Activated CD8-positive, alpha-beta T cell treated with anti-CD3 and anti-CD28 coated beads for 36 hours (primary cell): ENCODE measurements around the gene LRRC8C. TPM values are rescaled to one million over a fixed set of nuclear protein-coding genes. Genes with fewer than 3 reads are reported as not detected.

Experiments used
- ATAC-seq: fragments of 200-7000 bp; cut with Tn5 transposase; one replicate; pipeline ENCODE4 v1.10.0; 2021; ENCODE audit warnings: mild to moderate bottlenecking, moderate library complexity
- CTCF ChIA-PET: fragments of 350-600 bp; sonication (Branson Sonifier 250); formaldehyde crosslinking; loops from one replicate; lab custom pipeline; 2021; ENCODE audit warnings: antibody characterized with exemption; lab: Charles Lee
- POLR2A ChIA-PET: fragments of 350-600 bp; sonication (Branson Sonifier 250); formaldehyde crosslinking; loops from one replicate; lab custom pipeline; 2021; ENCODE audit warnings: antibody characterized with exemption; lab: Charles Lee
- DNase-seq: peaks from one replicate; pipeline ENCODE4 v3.0.0-alpha.2; 2020
- H3K27ac Mint-ChIP-seq: one replicate; pipeline ENCODE4 v1.8.0; 2021; ENCODE audit warnings: mild to moderate bottlenecking, mixed read lengths
- H3K27me3 Mint-ChIP-seq: one replicate; pipeline ENCODE4 v1.8.0; 2021; ENCODE audit warnings: mixed read lengths
- H3K36me3 Mint-ChIP-seq: one replicate; pipeline ENCODE4 v1.8.0; 2021; ENCODE audit warnings: low read depth, mixed read lengths
- H3K4me1 Mint-ChIP-seq: one replicate; pipeline ENCODE4 v1.8.0; 2021; ENCODE audit warnings: low read depth, mixed read lengths
- H3K4me3 Mint-ChIP-seq: one replicate; pipeline ENCODE4 v1.8.0; 2021; ENCODE audit warnings: mild to moderate bottlenecking, moderate library complexity, mixed read lengths
- H3K9me3 Mint-ChIP-seq: one replicate; pipeline ENCODE4 v1.8.0; 2021; ENCODE audit warnings: mixed read lengths
- CTCF ChIP-seq: fragments of 200-600 bp; IDR thresholded peaks from one replicate; pipeline ENCODE4 v1.8.0; 2022; ENCODE audit warnings: antibody characterized with exemption, mild to moderate bottlenecking
- intact Hi-C: fragments of 100-400 bp; cut with micrococcal nuclease; formaldehyde crosslinking; loops from one replicate; pipeline ENCODE4 v1.10.0; 2022
- total RNA-seq, 2 experiments: library from RNA; stranded (reverse); gene quantifications; one replicate each; pipeline ENCODE4 v1.2.3, GENCODE V29; 2021

The LRRC8C gene
- total RNA-seq, 2 experiments from 2014 or later, result 34.4 to 37.4 TPM

DNA sequence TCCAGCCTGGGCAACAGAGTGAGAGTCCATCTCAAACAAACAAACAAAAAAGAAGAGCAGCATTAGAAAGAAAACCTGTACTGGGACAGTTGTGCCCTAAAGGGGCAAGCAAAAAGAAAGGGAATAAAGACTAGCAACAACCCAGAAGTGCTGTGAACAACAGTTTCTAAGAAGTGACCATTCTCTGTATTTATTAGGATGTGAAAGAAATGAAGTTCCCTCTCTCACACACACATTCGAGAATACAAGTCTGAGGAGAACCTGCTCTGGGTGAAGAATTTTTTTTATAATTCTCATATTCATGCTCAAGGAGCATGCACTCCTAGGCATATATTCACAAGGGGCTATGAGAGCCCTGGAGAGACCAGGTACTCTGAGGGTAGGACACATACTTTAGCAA is 128.4 kb downstream of the LRRC8C start:
- CTCF ChIA-PET, result interaction anchor here (1.6 to 7.9 kb wide), 12 partner anchors 20 to 296 kb away, joined by 6 to 147 read pairs (median 23); partner anchors contain the start of gene LRRC8C
- H3K4me3 Mint-ChIP-seq, result no peak overlapping the region
- peaks cover 70% of the 10 kb centered on the region for H3K4me1 Mint-ChIP-seq
- H3K36me3 Mint-ChIP-seq, result peaks cover 17% of the 10 kb centered on the region
- POLR2A ChIA-PET, result interaction anchor here (0.6 to 3.3 kb wide), 7 partner anchors 37 to 237 kb away, joined by 3 to 29 read pairs (median 7); partner anchors contain the start of genes LRRC8B and LRRC8C
- no peak for TF ChIP-seq CTCF
- intact Hi-C loops, result loop anchor here (5.0 to 10.0 kb wide), 2 partner anchors 104 to 237 kb away; partner anchors contain the start of gene LRRC8B
- DNase-seq (no peak), ATAC-seq (no peak)
- H3K9me3 Mint-ChIP-seq, result no peaks in the 10 kb centered on the region
- H3K27me3 Mint-ChIP-seq, result no peaks in the 10 kb centered on the region
- peak overlapping the region; percentile 31 for H3K27ac Mint-ChIP-seq

DNA sequence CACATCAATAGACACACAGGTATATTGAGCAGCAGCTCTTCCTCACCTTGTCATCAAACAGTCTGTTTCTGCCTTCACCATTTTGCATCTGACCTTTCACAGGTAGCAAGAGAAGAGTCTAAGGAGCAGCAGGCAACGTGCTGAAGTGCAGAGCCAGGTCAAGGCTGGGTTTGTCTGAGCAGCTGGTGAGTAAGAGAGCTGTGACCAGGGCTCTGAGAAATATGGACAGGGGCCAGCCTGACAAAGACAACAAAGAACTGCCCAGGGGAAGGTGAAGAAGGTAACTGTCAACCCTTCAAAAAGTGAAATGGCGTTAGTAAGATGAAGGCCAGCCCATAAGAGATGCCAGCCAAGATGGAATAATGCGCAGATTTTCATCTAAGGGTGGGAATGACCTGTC is 129.0 kb downstream of the LRRC8C start:
- Mint-ChIP-seq H3K27ac (peak overlapping the region; percentile 93), H3K36me3 (peaks cover 19% of the 10 kb centered on the region), H3K27me3 (no peaks in the 10 kb centered on the region), H3K9me3 (no peaks in the 10 kb centered on the region), H3K4me3 (peak overlapping the region; percentile 76), H3K4me1 (peaks cover 64% of the 10 kb centered on the region)
- CTCF ChIA-PET, result interaction anchor here (0.6 to 7.9 kb wide), 36 partner anchors 9 to 299 kb away, joined by 3 to 147 read pairs (median 10); partner anchors contain the start of genes LRRC8C and LRRC8D
- no peak for TF ChIP-seq CTCF
- DNase-seq, result no peak
- ATAC-seq, result no peak
- intact Hi-C loops, result loop anchor here (2.0 to 10.0 kb wide), 3 partner anchors 41 to 237 kb away; partner anchors contain the start of gene LRRC8B
- POLR2A ChIA-PET, result interaction anchor here (0.6 to 3.3 kb wide), 12 partner anchors 19 to 238 kb away, joined by 3 to 29 read pairs (median 14); partner anchors contain the start of genes LRRC8B and LRRC8C

GRCh38 chr1:89762386-89762778 is 129.5 kb downstream of the LRRC8C start:
- CTCF ChIA-PET, result interaction anchor here (0.6 to 7.9 kb wide), 59 partner anchors 9 to 779 kb away, joined by 3 to 147 read pairs (median 8); partner anchors contain the start of genes LRRC8C and LRRC8D
- intact Hi-C loops, result loop anchor here (2.0 to 10.0 kb wide), 3 partner anchors 42 to 238 kb away; partner anchors contain the start of gene LRRC8B
- TF ChIP-seq CTCF, result no peak
- DNase-seq (no peak), ATAC-seq (no peak)
- peaks cover 59% of the 10 kb centered on the region for H3K4me1 Mint-ChIP-seq
- peaks cover 19% of the 10 kb centered on the region for H3K36me3 Mint-ChIP-seq
- peak overlapping the region; percentile 93 for H3K27ac Mint-ChIP-seq
- H3K27me3 Mint-ChIP-seq, result no peaks in the 10 kb centered on the region
- H3K4me3 Mint-ChIP-seq, result peak overlapping the region; percentile 76
- H3K9me3 Mint-ChIP-seq, result no peaks in the 10 kb centered on the region
- POLR2A ChIA-PET, result interaction anchor here (0.6 to 3.3 kb wide), 21 partner anchors 10 to 238 kb away, joined by 3 to 29 read pairs (median 5); partner anchors contain the start of genes LRRC8B and LRRC8C

GRCh38 chr1:89762779-89763648 is 130.1 kb downstream of the LRRC8C start:
- peak overlapping the region; percentile 76 for H3K4me3 Mint-ChIP-seq
- POLR2A ChIA-PET, result interaction anchor here (0.6 to 3.3 kb wide), 24 partner anchors 10 to 238 kb away, joined by 3 to 29 read pairs (median 5); partner anchors contain the start of genes LRRC8B and LRRC8C
- ATAC-seq (peak; percentile 99), DNase-seq (peak; percentile 91)
- intact Hi-C loops, result loop anchor here (1.0 to 10.0 kb wide), 4 partner anchors 42 to 238 kb away; partner anchors contain the start of gene LRRC8B
- CTCF ChIA-PET, result interaction anchor here (0.7 to 7.9 kb wide), 66 partner anchors 9 to 779 kb away, joined by 3 to 147 read pairs (median 6); partner anchors contain the start of genes LRRC8B, LRRC8C and LRRC8D
- no peaks in the 10 kb centered on the region for H3K27me3 Mint-ChIP-seq
- H3K9me3 Mint-ChIP-seq, result no peaks in the 10 kb centered on the region
- H3K4me1 Mint-ChIP-seq, result peaks cover 53% of the 10 kb centered on the region
- peak overlapping the region; percentile 93 for H3K27ac Mint-ChIP-seq
- TF ChIP-seq CTCF, result peak; percentile 99
- peaks cover 15% of the 10 kb centered on the region for H3K36me3 Mint-ChIP-seq
